Activated CD4-positive, alpha-beta memory T cell treated with anti-CD3 and anti-CD28 coated beads, Interleukin-2, amount 10 ng/mL, durations not matched to agents 7 days and 5 days (primary cell): ENCODE data around the gene SPOCD1. TPM values are rescaled to one million over a fixed set of nuclear protein-coding genes. Genes with fewer than 3 reads are reported as not detected.
A peak's percentile ranks its signal among the peaks of the same experiment; 100 is the strongest.

Experiments used
- CTCF ChIA-PET: fragments of 350-600 bp; sonication (Branson Sonifier 250); formaldehyde crosslinking; loops from one replicate; lab custom pipeline; 2021; ENCODE audit warnings: antibody characterized with exemption, inconsistent platforms; lab: Charles Lee
- POLR2A ChIA-PET: fragments of 350-600 bp; sonication (Branson Sonifier 250); formaldehyde crosslinking; loops from one replicate; lab custom pipeline; 2021; ENCODE audit warnings: antibody characterized with exemption; lab: Charles Lee
- DNase-seq: peaks from one replicate; pipeline ENCODE4 v3.0.0-alpha.2; 2020
- H3K27ac Mint-ChIP-seq: one replicate; pipeline ENCODE4 v1.8.0; 2021; ENCODE audit warnings: mild to moderate bottlenecking, mixed read lengths
- H3K27me3 Mint-ChIP-seq: one replicate; pipeline ENCODE4 v1.8.0; 2021; ENCODE audit warnings: mixed read lengths
- H3K36me3 Mint-ChIP-seq: one replicate; pipeline ENCODE4 v1.8.0; 2021; ENCODE audit warnings: low read depth, mixed read lengths
- H3K4me1 Mint-ChIP-seq: one replicate; pipeline ENCODE4 v1.8.0; 2021; ENCODE audit warnings: mixed read lengths
- H3K4me3 Mint-ChIP-seq: one replicate; pipeline ENCODE4 v1.8.0; 2021; ENCODE audit warnings: mild to moderate bottlenecking, mixed read lengths
- H3K9me3 Mint-ChIP-seq: one replicate; pipeline ENCODE4 v1.8.0; 2021; ENCODE audit warnings: mixed read lengths
- total RNA-seq, 2 experiments: library from RNA; stranded (reverse); gene quantifications; one replicate each; pipeline ENCODE4 v1.2.3, GENCODE V29; 2021

SPOCD1 gene
- total RNA-seq, 2 experiments from 2014 or later = 0.08 to 0.15 TPM

DNA sequence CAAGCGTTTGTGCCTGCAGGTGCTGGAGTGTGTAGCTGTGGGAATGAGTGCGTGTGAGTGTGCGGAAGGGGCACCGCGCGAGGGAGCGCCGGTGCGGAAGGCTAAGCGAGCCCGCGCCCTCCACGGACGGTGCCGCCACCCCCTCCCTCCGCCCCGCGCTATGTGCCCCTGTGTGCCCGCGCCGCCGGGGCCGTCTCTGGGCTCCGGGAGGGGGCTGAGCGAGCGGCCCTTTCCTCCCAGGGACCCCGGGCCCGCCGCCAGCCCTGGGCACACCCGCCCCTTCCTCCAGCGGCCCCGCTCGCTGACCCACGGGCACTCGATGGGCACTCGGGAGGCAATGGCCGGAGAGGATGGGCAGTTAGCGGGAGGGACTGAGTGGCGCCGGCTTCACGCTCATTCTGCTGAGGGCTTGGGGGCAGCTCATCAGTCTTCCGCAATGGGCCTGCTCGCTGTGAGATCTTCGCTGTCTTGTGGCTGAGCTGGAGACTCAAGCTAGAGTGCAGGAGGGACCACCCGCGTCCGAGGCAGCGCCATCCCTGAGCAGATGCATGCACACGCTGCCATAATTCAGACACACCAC, 43.1 kb downstream of the SPOCD1 start:
- ChIA-PET POLR2A (no interaction called here), CTCF (interaction anchor here (1.1 kb wide), 1 partner anchor 17 kb away, joined by 4 read pairs; no protein-coding TSS in a partner anchor)
- no peak overlapping the region for H3K27ac Mint-ChIP-seq
- H3K4me3 Mint-ChIP-seq = peak overlapping the region; percentile 64
- peaks cover 59% of the 10 kb centered on the region for H3K27me3 Mint-ChIP-seq
- no peaks in the 10 kb centered on the region for H3K9me3 Mint-ChIP-seq
- H3K4me1 Mint-ChIP-seq = peaks cover 46% of the 10 kb centered on the region
- no peaks in the 10 kb centered on the region for H3K36me3 Mint-ChIP-seq
- DNase-seq = no peak

DNA sequence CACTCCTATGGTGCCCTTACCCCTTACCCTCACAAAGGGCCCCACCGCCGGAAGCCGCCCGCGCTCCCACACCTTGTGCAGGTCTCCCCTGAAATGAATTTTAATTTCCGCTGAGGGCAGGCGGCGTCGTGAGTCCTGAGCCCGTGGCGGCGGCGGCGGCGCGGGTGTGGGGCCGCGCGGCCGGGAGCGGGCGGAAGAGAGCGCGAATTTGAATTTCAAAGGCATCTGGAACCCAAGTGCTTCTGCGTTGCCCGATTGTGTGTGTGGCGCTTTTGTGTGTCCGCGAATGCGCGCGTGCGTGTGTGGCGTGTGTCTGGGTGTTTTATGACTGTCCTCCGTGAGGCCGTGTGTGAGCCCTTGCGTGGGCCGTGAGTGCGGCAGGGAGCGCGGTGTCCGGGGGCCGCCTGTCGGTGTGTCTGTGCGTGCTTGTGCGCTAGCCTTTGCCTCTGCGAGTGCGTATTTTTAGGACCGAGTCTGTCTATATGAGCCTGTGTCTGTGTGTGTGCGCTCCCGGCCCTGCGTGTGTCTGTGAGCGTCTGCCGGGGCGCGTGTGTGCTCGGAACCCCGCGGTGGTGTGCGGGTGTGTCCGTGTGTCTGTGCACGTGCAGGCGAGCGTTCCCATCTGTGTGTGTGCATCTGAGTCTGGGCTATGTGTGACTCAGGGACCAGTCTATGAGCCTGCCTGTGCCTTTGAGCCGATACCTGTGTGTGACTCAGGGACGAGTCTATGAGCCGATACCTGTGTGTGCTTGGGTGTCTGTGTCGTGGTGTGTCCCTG, 43.7 kb downstream of the SPOCD1 start:
- Mint-ChIP-seq H3K36me3 (no peaks in the 10 kb centered on the region), H3K4me1 (peaks cover 46% of the 10 kb centered on the region), H3K27me3 (peaks cover 58% of the 10 kb centered on the region), H3K4me3 (peak overlapping the region; percentile 64), H3K27ac (no peak overlapping the region), H3K9me3 (no peaks in the 10 kb centered on the region)
- ChIA-PET POLR2A (no interaction called here), CTCF (interaction anchor here (0.7 to 1.1 kb wide), 2 partner anchors 17 to 108 kb away, joined by 3 to 4 read pairs; no protein-coding TSS in a partner anchor)
- DNase-seq = no peak

DNA sequence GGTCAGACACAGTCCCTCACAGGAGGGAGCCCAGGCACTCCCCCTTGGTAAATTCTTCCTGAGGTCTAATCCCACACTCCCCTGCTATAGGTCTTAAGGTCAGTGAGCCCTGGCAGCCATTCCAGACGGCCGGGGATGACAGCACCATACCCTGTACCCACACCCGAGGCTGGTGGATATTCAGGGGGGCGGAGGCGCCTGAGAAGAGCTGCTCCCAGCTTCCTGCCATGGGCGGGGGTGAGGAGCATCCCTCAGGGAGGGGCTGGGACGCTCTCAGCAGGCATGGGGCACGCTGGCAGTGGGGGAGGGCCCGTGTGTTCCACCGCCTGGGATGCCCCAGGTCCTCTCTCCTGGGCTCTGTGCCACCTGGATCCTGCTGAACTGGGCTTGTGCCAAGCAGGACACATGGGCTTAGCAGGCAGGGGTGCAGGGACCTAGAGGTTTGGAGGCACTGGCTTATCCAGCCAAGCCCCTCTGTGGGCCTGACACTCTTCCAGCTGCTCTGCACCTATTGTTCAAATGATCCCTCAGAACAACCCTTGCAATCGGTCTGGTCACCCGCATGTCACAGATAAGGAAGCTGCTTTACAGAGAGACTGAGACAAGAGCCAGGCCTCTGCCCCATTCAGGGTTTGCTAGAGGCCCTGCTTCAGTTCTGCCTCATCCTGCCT, 46.0 kb downstream of the SPOCD1 start:
- no peaks in the 10 kb centered on the region for H3K9me3 Mint-ChIP-seq
- H3K4me1 Mint-ChIP-seq = peaks cover 46% of the 10 kb centered on the region
- CTCF ChIA-PET = interaction anchor here (0.9 kb wide), 1 partner anchor 19 kb away, joined by 4 read pairs; no protein-coding TSS in a partner anchor
- H3K4me3 Mint-ChIP-seq = no peak overlapping the region
- no peaks in the 10 kb centered on the region for H3K36me3 Mint-ChIP-seq
- no peak for DNase-seq
- no peak overlapping the region for H3K27ac Mint-ChIP-seq
- POLR2A ChIA-PET = interaction anchor here (0.9 kb wide), 1 partner anchor 18 kb away, joined by 3 read pairs; no protein-coding TSS in a partner anchor
- peaks cover 56% of the 10 kb centered on the region for H3K27me3 Mint-ChIP-seq

DNA sequence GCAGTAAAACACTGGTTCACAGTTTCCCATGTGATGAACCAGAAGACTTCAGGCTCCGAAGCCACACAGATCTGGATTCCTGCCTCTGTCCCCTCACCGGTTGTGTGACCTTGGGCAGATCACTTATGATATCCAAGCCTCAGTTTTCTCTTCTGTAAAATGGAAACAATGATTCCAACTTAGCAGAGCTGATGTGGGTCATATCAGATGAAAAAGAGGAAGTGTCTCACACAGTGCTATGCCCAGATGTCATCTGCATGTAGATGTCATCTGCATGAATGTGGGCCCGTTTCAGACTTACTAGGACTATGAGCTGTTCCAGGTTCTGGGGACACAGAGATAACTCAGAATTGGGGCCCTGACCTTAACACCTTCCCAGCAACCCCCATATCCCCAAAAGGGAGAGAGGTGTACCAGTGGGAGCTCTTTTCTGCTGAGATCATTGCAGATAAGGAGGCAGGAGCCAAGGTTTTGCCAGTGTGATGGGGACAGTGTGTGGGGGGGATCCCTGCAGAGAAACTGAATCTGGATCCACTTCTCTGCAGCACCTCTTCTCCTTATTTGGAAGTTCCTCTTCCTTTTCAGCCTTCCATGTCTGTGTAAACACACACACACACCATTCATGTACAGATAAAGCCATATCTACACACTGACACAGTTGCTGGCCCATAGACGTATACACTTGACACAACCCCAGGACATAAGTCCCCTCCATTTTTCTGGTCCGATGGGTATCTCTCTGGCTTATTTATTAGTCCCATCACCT, 46.7 kb downstream of the SPOCD1 start:
- ChIA-PET POLR2A (no interaction called here), CTCF (interaction anchor here (0.9 to 1.1 kb wide), 2 partner anchors 20 to 23 kb away, joined by 3 to 4 read pairs; no protein-coding TSS in a partner anchor)
- Mint-ChIP-seq H3K27me3 (peaks cover 55% of the 10 kb centered on the region), H3K9me3 (no peaks in the 10 kb centered on the region), H3K4me1 (peaks cover 45% of the 10 kb centered on the region), H3K27ac (no peak overlapping the region), H3K36me3 (no peaks in the 10 kb centered on the region), H3K4me3 (no peak overlapping the region)
- no peak for DNase-seq

GRCh38 chr1:31768407-31768907, 47.4 kb downstream of the SPOCD1 start:
- H3K27me3 Mint-ChIP-seq = peaks cover 50% of the 10 kb centered on the region

GRCh38 chr1:31767225-31767624, 48.6 kb downstream of the SPOCD1 start:
- no peak overlapping the region for H3K27ac Mint-ChIP-seq
- no peaks in the 10 kb centered on the region for H3K9me3 Mint-ChIP-seq
- DNase-seq = no peak
- POLR2A ChIA-PET = interaction anchor here (1.2 kb wide), 1 partner anchor 22 kb away, joined by 6 read pairs; no protein-coding TSS in a partner anchor
- H3K4me1 Mint-ChIP-seq = peaks cover 39% of the 10 kb centered on the region
- H3K27me3 Mint-ChIP-seq = peaks cover 51% of the 10 kb centered on the region
- CTCF ChIA-PET = interaction anchor here (0.8 to 3.7 kb wide), 3 partner anchors 21 to 64 kb away, joined by 3 to 19 read pairs (median 3); no protein-coding TSS in a partner anchor
- no peak overlapping the region for H3K4me3 Mint-ChIP-seq
- no peaks in the 10 kb centered on the region for H3K36me3 Mint-ChIP-seq

More at GRCh38 chr1:31768407-31768907, 47.4 kb downstream of the SPOCD1 start:
- Mint-ChIP-seq H3K36me3 (no peaks in the 10 kb centered on the region), H3K27ac (no peak overlapping the region), H3K9me3 (no peaks in the 10 kb centered on the region), H3K4me1 (peaks cover 42% of the 10 kb centered on the region), H3K4me3 (no peak overlapping the region)
- ChIA-PET POLR2A (no interaction called here), CTCF (interaction anchor here (1.1 kb wide), 1 partner anchor 23 kb away, joined by 3 read pairs; no protein-coding TSS in a partner anchor)
- no peak for DNase-seq

DNA sequence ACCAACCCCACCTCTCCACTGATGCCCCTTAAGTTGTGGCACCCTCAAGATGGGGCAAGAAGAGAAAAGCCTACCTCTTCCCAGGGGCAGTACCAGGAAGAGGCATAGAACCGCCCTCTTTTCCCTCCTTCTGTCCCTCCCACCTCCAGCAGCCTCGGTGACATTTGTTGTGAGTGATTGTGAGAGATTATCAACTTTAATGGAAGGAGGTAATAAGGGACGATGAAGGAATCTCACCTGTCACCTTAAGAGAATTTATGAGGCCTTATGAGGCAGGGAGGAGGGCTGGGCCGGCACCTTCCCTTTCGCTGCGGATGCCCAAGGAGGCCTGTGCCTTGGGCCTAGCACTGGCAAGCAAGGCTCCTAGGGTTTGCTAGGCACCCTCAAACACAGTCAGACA, 50.3 kb downstream of the SPOCD1 start:
- no peak for DNase-seq
- no peak overlapping the region for H3K4me3 Mint-ChIP-seq
- H3K36me3 Mint-ChIP-seq = no peaks in the 10 kb centered on the region
- CTCF ChIA-PET = interaction anchor here (0.6 to 3.7 kb wide), 3 partner anchors 14 to 215 kb away, joined by 3 to 19 read pairs (median 6); no protein-coding TSS in a partner anchor
- H3K27me3 Mint-ChIP-seq = peaks cover 49% of the 10 kb centered on the region
- POLR2A ChIA-PET = interaction anchor here (1.6 kb wide), 1 partner anchor 24 kb away, joined by 6 read pairs; no protein-coding TSS in a partner anchor
- H3K4me1 Mint-ChIP-seq = peaks cover 39% of the 10 kb centered on the region
- no peak overlapping the region for H3K27ac Mint-ChIP-seq
- no peaks in the 10 kb centered on the region for H3K9me3 Mint-ChIP-seq

GRCh38 chr1:31765041-31765467, 50.8 kb downstream of the SPOCD1 start:
- no peaks in the 10 kb centered on the region for H3K36me3 Mint-ChIP-seq
- ChIA-PET POLR2A (interaction anchor here (1.6 to 2.4 kb wide), 2 partner anchors 11 to 24 kb away, joined by 6 read pairs; no protein-coding TSS in a partner anchor), CTCF (interaction anchor here (0.6 to 3.7 kb wide), 4 partner anchors 14 to 230 kb away, joined by 3 to 19 read pairs (median 4); no protein-coding TSS in a partner anchor)
- no peak overlapping the region for H3K4me3 Mint-ChIP-seq
- DNase-seq = no peak
- H3K27me3 Mint-ChIP-seq = peaks cover 52% of the 10 kb centered on the region
- H3K27ac Mint-ChIP-seq = no peak overlapping the region
- peaks cover 39% of the 10 kb centered on the region for H3K4me1 Mint-ChIP-seq
- no peaks in the 10 kb centered on the region for H3K9me3 Mint-ChIP-seq

DNA sequence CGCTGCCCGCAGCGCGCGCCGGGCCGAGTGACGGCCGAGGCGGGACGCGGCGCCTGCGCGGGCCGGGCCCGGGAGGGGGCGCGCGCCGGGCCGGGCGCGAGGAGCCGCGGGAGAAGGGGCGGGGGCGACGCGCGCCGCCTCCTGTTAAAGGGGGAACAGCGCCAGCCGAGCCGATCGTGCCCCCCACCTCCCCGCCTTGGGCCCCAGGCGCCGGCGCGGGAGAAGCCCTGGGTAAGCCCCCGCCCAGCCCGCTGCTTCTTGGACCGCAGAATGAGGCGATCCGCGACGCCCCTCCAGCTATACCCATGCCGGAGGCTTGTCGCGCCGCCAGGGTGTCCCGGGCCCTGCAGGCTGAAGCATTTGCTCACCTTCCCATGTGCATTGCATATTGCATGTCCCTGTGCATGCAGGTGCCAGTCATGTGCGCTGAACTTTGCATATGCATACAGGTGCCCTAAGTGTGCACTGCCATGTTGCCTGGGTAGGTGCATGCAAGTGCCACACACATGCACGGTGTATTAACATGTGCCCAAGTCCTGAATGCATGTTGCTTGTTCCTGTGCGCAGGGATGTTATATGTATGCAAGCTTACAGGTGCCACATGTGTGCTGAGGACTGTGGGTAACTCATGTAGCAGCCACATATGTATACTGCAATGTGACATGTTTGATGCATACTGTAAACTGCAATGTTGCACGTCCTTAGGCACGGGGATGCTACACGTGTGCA, 51.3 kb downstream of the SPOCD1 start, which contains the start of gene ADGRB2:
Gene ADGRB2, minus strand, starts transcription at position 29 of the 729 bp plus-strand sequence. CDS start 7,119 bp downstream, outside the sequence.
- no peak for DNase-seq
- POLR2A ChIA-PET = interaction anchor here (0.6 to 2.4 kb wide), 3 partner anchors 11 to 385 kb away, joined by 3 to 6 read pairs (median 6); no protein-coding TSS in a partner anchor
- Mint-ChIP-seq H3K36me3 (no peaks in the 10 kb centered on the region), H3K4me1 (peaks cover 39% of the 10 kb centered on the region), H3K9me3 (no peaks in the 10 kb centered on the region), H3K4me3 (peak within 1 kb of the TSS; percentile 67), H3K27me3 (peaks cover 58% of the 10 kb centered on the region), H3K27ac (no peak within 1 kb of the TSS)
- CTCF ChIA-PET = interaction anchor here (0.6 to 4.4 kb wide), 5 partner anchors 13 to 230 kb away, joined by 3 to 28 read pairs (median 6); no protein-coding TSS in a partner anchor

GRCh38 chr1:31763671-31764311, 52.0 kb downstream of the SPOCD1 start:
- Mint-ChIP-seq H3K4me3 (peak overlapping the region; percentile 59), H3K4me1 (peaks cover 32% of the 10 kb centered on the region), H3K27me3 (peaks cover 65% of the 10 kb centered on the region), H3K36me3 (no peaks in the 10 kb centered on the region), H3K27ac (no peak overlapping the region), H3K9me3 (no peaks in the 10 kb centered on the region)
- CTCF ChIA-PET = interaction anchor here (0.6 to 4.4 kb wide), 5 partner anchors 13 to 354 kb away, joined by 3 to 28 read pairs (median 6); no protein-coding TSS in a partner anchor
- no peak for DNase-seq
- POLR2A ChIA-PET = interaction anchor here (0.6 to 2.4 kb wide), 4 partner anchors 10 to 386 kb away, joined by 3 to 6 read pairs (median 4); partner anchors contain the start of gene PEF1
